Body of pancreas (tissue), 4 donors: ENCODE measurements around the gene TMCO1. TPM values are rescaled to one million over a fixed set of nuclear protein-coding genes. Genes with fewer than 3 reads are reported as not detected.
"Not testable (repeated sequence)": the region's sequence is repeated elsewhere in the genome, so short reads cannot be mapped to it uniquely, and the experiment has no call there.

Experiments
- ATAC-seq: fragments of 150-250 bp; one replicate; pipeline ENCODE4 v1.9.1; 2016
- DNase-seq, 4 donors: peaks; one replicate each; pipeline ENCODE4 v3.0.0-alpha.2; 2019
- H3K27ac ChIP-seq, 4 donors: fragments of 200-600 bp; sonication (generic); 1 replicate in 3 of 4; 2 replicates in 1 of 4; pipeline versions ENCODE4 v1.5.1 to v1.6.1; 2016 to 2019; ENCODE audit warnings: mild to moderate bottlenecking in 1 of 4, mixed read lengths in 1 of 4, moderate library complexity in 1 of 4
- H3K27me3 ChIP-seq, 2 donors: fragments of 200-600 bp; sonication (generic); one replicate each; pipeline ENCODE4 v1.6.0; 2016; ENCODE audit warnings: mild to moderate bottlenecking in 1 of 2
- H3K36me3 ChIP-seq, 2 donors: fragments of 200-600 bp; sonication (generic); replicated peaks in 1 of 2; 2 replicates each; pipeline ENCODE4 v1.5.1; 2016; ENCODE audit warnings: low read depth in 2 of 2; ENCODE audit not compliant: insufficient read depth in 1 of 2
- H3K4me1 ChIP-seq: fragments of 200-600 bp; sonication (generic); one replicate; pipeline ENCODE4 v1.6.0; 2016
- H3K4me3 ChIP-seq, 2 donors: fragments of 200-600 bp; sonication (generic); 1 replicate in 1 of 2; 2 replicates in 1 of 2; pipeline ENCODE4 v1.5.1; 2016 to 2019
- H3K9me3 ChIP-seq, 3 donors: fragments of 200-600 bp; sonication (generic); 1 replicate in 2 of 3; 2 replicates in 1 of 3; pipeline ENCODE4 v1.5.1; 2016
- CTCF ChIP-seq, 7 experiments: fragments of 450-650 bp in 4 of 7; fragments of 200-600 bp in 3 of 7; sonication (generic) in 3 of 7; IDR thresholded peaks; one replicate each; pipeline ENCODE4 v1.5.1; 2016 to 2019; ENCODE audit warnings: antibody characterized with exemption in 7 of 7
- POLR2A ChIP-seq, 3 donors: fragments of 450-650 bp; IDR thresholded peaks; one replicate each; pipeline ENCODE4 v1.6.1; 2016; ENCODE audit warnings: antibody characterized with exemption in 3 of 3, mild to moderate bottlenecking in 2 of 3
- WGBS, 2 donors: methylation state at CpG; one replicate each; pipeline ENCODE4 v1.1.5; 2017; 5-methylcytosine and 5-hydroxymethylcytosine counted together
- intact Hi-C: fragments of 100-400 bp; cut with DNase I; formaldehyde crosslinking; loops from one replicate; pipeline ENCODE4 v1.15.1; 2023
- total RNA-seq, 2 donors: library from RNA; depleted of rRNA; stranded (reverse); fragments of >200 nt; gene quantifications; one replicate each; pipeline ENCODE4 v1.1.0, GENCODE V29; 2016

TMCO1 gene
- total RNA-seq, 2 donors from 2014 or later, result 29.0 to 39.2 TPM

- H3K27me3 ChIP-seq, result no peaks in the 10 kb centered on the region
- 89 to 97% methylated on average over 1 of the region's 1 CpG for WGBS, 2 donors
- H3K4me3 ChIP-seq, result no peak overlapping the region
- no peaks in the 10 kb centered on the region for H3K9me3 ChIP-seq
- DNase-seq (no peak), ATAC-seq (no peak)
- intact Hi-C loops, result no loop called here
- no peak for TF ChIP-seq CTCF (IDR thresholded peaks at IDR 0.05)
- no peak for TF ChIP-seq POLR2A (IDR thresholded peaks at IDR 0.05)
- H3K36me3 ChIP-seq, result peaks cover 3 to 6% of the 10 kb centered on the region in 2 donors
- H3K4me1 ChIP-seq, result peaks cover 11% of the 10 kb centered on the region
- no peak overlapping the region for H3K27ac ChIP-seq
These were observed 20.1 kb downstream of the TMCO1 start for GRCh38 chr1:165748550-165748949.

DNA sequence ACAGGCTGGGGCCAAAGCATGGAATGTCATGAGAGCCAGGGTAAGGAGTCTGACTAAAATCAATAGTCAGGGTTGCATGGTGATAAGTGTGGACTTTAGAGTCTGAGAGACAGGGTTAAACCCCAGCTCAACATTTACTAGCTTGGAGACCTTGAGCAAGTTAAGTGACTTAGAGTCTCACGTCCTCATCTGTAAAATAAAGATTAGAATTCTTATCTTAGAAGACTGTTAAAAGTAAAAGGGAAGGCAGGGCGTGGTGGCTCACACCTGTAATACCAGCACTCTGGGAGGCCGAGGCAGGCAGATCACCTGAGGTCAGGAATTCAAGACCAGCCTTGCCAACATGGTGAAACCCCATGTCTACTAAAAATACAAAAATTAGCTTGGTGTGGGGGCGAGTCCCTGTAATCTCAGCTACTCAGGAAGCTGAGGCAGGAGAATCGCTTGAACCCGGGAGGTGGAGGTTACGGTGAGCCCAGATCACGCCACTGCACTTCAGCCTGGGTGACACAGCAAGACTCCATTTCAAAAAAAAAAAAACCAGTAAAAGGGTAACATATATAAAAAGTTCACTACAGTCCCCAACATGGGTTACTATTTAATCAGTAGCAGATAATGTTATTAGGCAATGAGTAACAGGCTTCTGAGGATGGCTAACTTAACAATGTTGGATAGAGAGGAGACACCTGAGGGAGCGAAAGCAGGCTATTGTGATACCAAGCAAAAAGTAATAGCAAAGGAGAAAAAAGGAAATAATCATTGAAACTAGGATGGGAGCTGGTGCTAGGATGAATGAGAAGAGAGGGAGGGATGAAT lies 20.8 kb downstream of the TMCO1 start:
- TF ChIP-seq CTCF (IDR thresholded peaks at IDR 0.05), result no peak
- TF ChIP-seq POLR2A (IDR thresholded peaks at IDR 0.05), result no peak
- no peak overlapping the region for H3K4me3 ChIP-seq
- 74 to 79% methylated on average over 9 of the region's 9 CpGs for WGBS, 2 donors
- peak; percentile 53 for ATAC-seq
- intact Hi-C loops, result no loop called here
- no peaks in the 10 kb centered on the region for H3K9me3 ChIP-seq
- DNase-seq, result no peak
- H3K36me3 ChIP-seq, result peaks cover 0 to 6% of the 10 kb centered on the region in 2 donors
- no peak overlapping the region for H3K27ac ChIP-seq
- H3K4me1 ChIP-seq, result peaks cover 11% of the 10 kb centered on the region
- H3K27me3 ChIP-seq, result no peaks in the 10 kb centered on the region

DNA sequence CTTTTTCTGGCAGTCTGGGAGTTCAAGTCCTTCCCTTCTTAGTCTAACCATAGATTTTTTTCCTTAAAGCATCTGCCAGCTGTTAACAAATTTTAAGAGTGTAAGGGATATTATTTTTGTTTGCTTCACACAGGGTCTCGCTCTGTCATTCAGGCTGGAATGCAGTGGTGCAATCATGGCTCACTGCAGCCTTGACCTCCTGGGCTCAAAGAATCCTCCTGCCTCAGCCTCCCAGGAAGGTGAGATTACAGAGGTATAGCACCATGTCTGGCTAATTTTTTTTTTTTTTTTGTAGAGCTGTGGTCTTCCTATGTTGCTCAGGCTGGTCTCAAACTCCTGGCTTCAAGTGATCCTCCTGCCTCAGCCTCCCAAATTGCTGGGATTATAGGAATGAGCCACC lies 23.8 kb downstream of the TMCO1 start:
- ATAC-seq, H3K27ac ChIP-seq, intact Hi-C loops, H3K27me3 ChIP-seq, DNase-seq, H3K4me3 ChIP-seq, H3K9me3 ChIP-seq: not testable (repeated sequence)
- 94 to 100% methylated on average over 1 of the region's 1 CpG for WGBS, 2 donors
- Histone ChIP-seq H3K4me1 (peaks cover 11% of the 10 kb centered on the region), H3K36me3 (peaks cover 0 to 12% of the 10 kb centered on the region in 2 donors)

DNA sequence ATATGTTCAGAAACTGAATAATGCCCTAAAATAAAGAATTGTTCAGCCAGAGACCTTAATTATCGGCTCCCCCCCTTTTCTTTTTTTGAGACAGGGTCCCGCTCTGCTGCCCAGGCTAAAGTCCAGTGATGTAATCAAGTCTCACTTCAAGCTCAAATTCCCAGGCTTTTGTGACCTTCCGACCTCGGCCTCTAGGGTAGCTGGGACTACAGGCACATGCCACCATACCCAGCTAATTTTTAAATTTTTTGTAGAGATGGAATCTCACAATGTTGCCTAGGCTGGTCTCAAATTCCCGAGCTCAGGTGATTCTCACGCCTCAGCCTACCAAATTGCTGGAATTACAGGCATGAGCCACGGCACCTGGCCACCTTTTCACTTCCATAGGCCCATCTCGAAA lies 26.5 kb downstream of the TMCO1 start:
- intact Hi-C loops, result no loop called here
- no peaks in the 10 kb centered on the region for H3K4me1 ChIP-seq
- DNase-seq (no peak), ATAC-seq (no peak)
- H3K27me3 ChIP-seq, result no peaks in the 10 kb centered on the region
- no peak overlapping the region for H3K4me3 ChIP-seq
- 93 to 97% methylated on average over 8 of the region's 8 CpGs for WGBS, 2 donors
- peaks cover 0 to 12% of the 10 kb centered on the region in 2 donors for H3K36me3 ChIP-seq
- H3K9me3 ChIP-seq, result no peaks in the 10 kb centered on the region
- no peak overlapping the region for H3K27ac ChIP-seq
- no peak for TF ChIP-seq CTCF (IDR thresholded peaks at IDR 0.05)
- no peak for TF ChIP-seq POLR2A (IDR thresholded peaks at IDR 0.05)

DNA sequence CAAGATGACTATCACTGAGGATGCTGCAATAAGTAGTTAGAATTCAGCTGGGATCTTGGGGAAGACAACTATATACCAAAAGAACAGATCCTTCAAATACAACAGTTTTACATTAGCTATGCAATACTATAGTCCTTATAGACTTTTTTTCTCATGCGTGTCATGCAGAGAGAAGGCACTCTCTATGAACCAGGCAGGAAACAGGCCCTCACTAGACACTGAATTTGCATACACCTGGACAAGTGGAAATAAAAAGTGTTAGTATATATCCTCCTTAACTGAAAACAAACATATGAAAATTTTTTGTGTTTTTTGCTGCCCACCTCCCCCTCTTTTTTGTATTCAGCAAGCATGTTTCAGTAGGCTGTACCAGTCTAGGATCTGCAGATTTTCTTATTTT lies 29.9 kb downstream of the TMCO1 start:
- Histone ChIP-seq H3K27ac (no peak overlapping the region), H3K4me1 (no peaks in the 10 kb centered on the region), H3K36me3 (peaks cover 3 to 11% of the 10 kb centered on the region in 2 donors), H3K27me3 (no peaks in the 10 kb centered on the region), H3K4me3 (no peak overlapping the region), H3K9me3 (no peaks in the 10 kb centered on the region)
- DNase-seq, result no peak
- WGBS, 2 donors, result 79 to 100% methylated on average over 1 of the region's 1 CpG
- intact Hi-C loops, result no loop called here
- TF ChIP-seq CTCF (IDR thresholded peaks at IDR 0.05) (no peak), POLR2A (IDR thresholded peaks at IDR 0.05) (no peak)
- ATAC-seq, result no peak
